HepG2 (cell line): ENCODE data around the gene ITPR1. TPM values are rescaled to one million over a fixed set of nuclear protein-coding genes. Genes with fewer than 3 reads are reported as not detected.

Source experiments
- CEBPG ChIP-seq: IDR thresholded peaks from 2 replicates; pipeline ENCODE4 v1.6.1; 2016
- EEA1 ChIP-seq: sonication (generic); formaldehyde crosslinking; IDR thresholded peaks from 2 replicates; pipeline ENCODE4 v1.5.1; 2020; ENCODE audit warnings: mild to moderate bottlenecking, missing genetic modification reagents, borderline replicate concordance
- IKZF5 ChIP-seq: IDR thresholded peaks from 2 replicates; pipeline ENCODE4 v1.6.1; 2018; ENCODE audit warnings: missing genetic modification reagents, mild to moderate bottlenecking, missing compliant biosample characterization
- IRF9 ChIP-seq: sonication (generic); formaldehyde crosslinking; IDR thresholded peaks from 2 replicates; pipeline ENCODE4 v1.8.0; 2022; ENCODE audit warnings: missing genetic modification reagents, mild to moderate bottlenecking, borderline replicate concordance
- KAT2B ChIP-seq: fragments of 150-350 bp; IDR thresholded peaks from 2 replicates; pipeline ENCODE4 v1.6.1; 2014; ENCODE audit warnings: low read depth, low read length, borderline replicate concordance
- KDM5A ChIP-seq: fragments of 200-600 bp; sonication (generic); IDR thresholded peaks from 2 replicates; pipeline ENCODE4 v1.7.0; 2018; ENCODE audit warnings: antibody characterized with exemption, mild to moderate bottlenecking, low read length, borderline replicate concordance
- NCOR1 ChIP-seq: fragments of 200-600 bp; sonication (generic); IDR thresholded peaks from 2 replicates; pipeline ENCODE4 v1.7.0; 2017; ENCODE audit warnings: antibody characterized with exemption, low read length, borderline replicate concordance
- PLSCR1 ChIP-seq: sonication (generic); formaldehyde crosslinking; IDR thresholded peaks from 2 replicates; pipeline ENCODE4 v1.5.0; 2020; ENCODE audit warnings: missing genetic modification reagents, mild to moderate bottlenecking, borderline replicate concordance
- SALL1 ChIP-seq: sonication (generic); formaldehyde crosslinking; IDR thresholded peaks from 2 replicates; pipeline ENCODE4 v1.8.0; 2022; ENCODE audit warnings: mild to moderate bottlenecking, missing genetic modification reagents
- SP5 ChIP-seq: IDR thresholded peaks from 2 replicates; pipeline ENCODE4 v1.6.1; 2016; ENCODE audit warnings: low read depth, borderline replicate concordance
- THAP11 ChIP-seq: IDR thresholded peaks from 2 replicates; pipeline ENCODE4 v1.6.1; 2016; ENCODE audit warnings: missing biosample characterization, missing genetic modification reagents
- ZNF276 ChIP-seq: sonication (generic); formaldehyde crosslinking; IDR thresholded peaks from 2 replicates; pipeline ENCODE4 v1.4.0; 2020; ENCODE audit warnings: mild to moderate bottlenecking, low read depth, missing genetic modification reagents
- ZNF414 ChIP-seq: sonication (generic); formaldehyde crosslinking; IDR thresholded peaks from 2 replicates; pipeline ENCODE4 v1.5.0; 2020; ENCODE audit warnings: missing genetic modification reagents
- ZNF609 ChIP-seq: sonication (generic); formaldehyde crosslinking; IDR thresholded peaks from 2 replicates; pipeline ENCODE4 v1.4.0; 2020; ENCODE audit warnings: mild to moderate bottlenecking, missing genetic modification reagents, borderline replicate concordance
- ZNF644 ChIP-seq: IDR thresholded peaks from 2 replicates; pipeline ENCODE4 v1.6.1; 2016; ENCODE audit warnings: low read depth
- ZNF737 ChIP-seq: sonication (generic); formaldehyde crosslinking; IDR thresholded peaks from 2 replicates; pipeline ENCODE4 v1.5.0; 2020; ENCODE audit warnings: missing genetic modification reagents, mild to moderate bottlenecking, borderline replicate concordance
- ZNF766 ChIP-seq: sonication (generic); formaldehyde crosslinking; IDR thresholded peaks from 2 replicates; pipeline ENCODE4 v1.5.0; 2020; ENCODE audit warnings: missing genetic modification reagents, borderline replicate concordance
- polyA plus RNA-seq, 8 experiments: library from polyadenylated mRNA; depleted of rRNA in 3 of 8; stranded (reverse) in 7 of 8; unstranded in 1 of 8; fragments of >200 nt; fragmentation: Illumina TruSeq in 4 of 8; extraction: Trizol in 4 of 8; gene quantifications; 2 replicates each; pipeline versions ENCODE4 v1.2.1 to v1.2.3, GENCODE V29; 2011 to 2016; ENCODE audit warnings: low read depth in 4 of 8, missing spikeins in 1 of 8, mixed read lengths in 1 of 8; ENCODE audit not compliant: insufficient read depth in 1 of 8
- total RNA-seq, 5 experiments: library from RNA; depleted of rRNA; stranded (reverse); fragments of >200 nt; fragmentation: Illumina TruSeq; extraction: Trizol; gene quantifications; 2 replicates each; pipeline ENCODE4 v1.2.3, GENCODE V29; 2016; ENCODE audit warnings: low read depth in 1 of 5

Gene ITPR1
- total and polyA plus RNA-seq, 2 of the 13 experiments (the other 11 are each of a cell fraction or from before 2014, with no cell fraction given) = 10.0 to 11.4 TPM

GRCh38 chr3:4724051-4724629 is 231.0 kb downstream of the ITPR1 start (continued):
- no peak for TF ChIP-seq ZNF276 (CRISPR knock-in tag)
- peak; percentile 26; the same call in 1 of the 2 replicates for TF ChIP-seq ZNF609 (CRISPR knock-in tag)
- TF ChIP-seq KAT2B = no peak
- no peak for TF ChIP-seq ZNF414
- TF ChIP-seq SP5 = 0 out of 2 replicates have a peak, but pooled peaks have one; percentile 11
- no peak for TF ChIP-seq THAP11 (CRISPR knock-in tag)
- TF ChIP-seq SALL1 (CRISPR knock-in tag) = peak; percentile 86
- no peak for TF ChIP-seq NCOR1
- no peak; the same call in 1 of the 2 replicates for TF ChIP-seq ZNF766 (CRISPR knock-in tag)
- TF ChIP-seq KDM5A = no peak
- no peak for TF ChIP-seq CEBPG (CRISPR knock-in tag)
- 0 out of 2 replicates have a peak, but pooled peaks have one; percentile 26 for TF ChIP-seq IKZF5
- TF ChIP-seq ZNF737 = no peak; the same call in 1 of the 2 replicates
- no peak for TF ChIP-seq IRF9 (CRISPR knock-in tag)
- TF ChIP-seq PLSCR1 (CRISPR knock-in tag) = no peak
- TF ChIP-seq ZNF644 (CRISPR knock-in tag) = no peak; the same call in 1 of the 2 replicates
- TF ChIP-seq EEA1 (CRISPR knock-in tag) = no peak
